HEK293 (cell line): ENCODE measurements around the gene POLR1E.

Experiments used
- CTCF ChIA-PET: fragments of 350-600 bp; formaldehyde crosslinking; extraction: SDS; loops from one replicate; lab custom pipeline; 2021; ENCODE audit warnings: antibody characterized with exemption; lab: Yijun Ruan, JAX
- POLR2A ChIA-PET: fragments of 300-600 bp; formaldehyde crosslinking; extraction: SDS; loops from one replicate; lab custom pipeline; 2020; ENCODE audit warnings: antibody characterized with exemption, inconsistent platforms; lab: Yijun Ruan, JAX
- H3K27ac ChIP-seq: fragments of 200-500 bp; sonication (Bioruptor generic); 2 replicates; pipeline ENCODE4 v1.5.1; 2014; ENCODE audit warnings: low read depth, low read length, control low read depth, inconsistent platforms; ENCODE audit errors: extremely low read depth
- H3K36me3 ChIP-seq, 2 experiments: fragments of 200-500 bp in 1 of 2; sonication (Bioruptor generic) in 1 of 2; 1 replicate in 1 of 2; 2 replicates in 1 of 2; pipeline ENCODE4 v1.5.1; 2014 to 2017; ENCODE audit warnings: inconsistent platforms in 2 of 2, low read length in 2 of 2; ENCODE audit not compliant: control insufficient read depth in 2 of 2, insufficient read depth in 1 of 2
- H3K4me1 ChIP-seq: fragments of 200-500 bp; sonication (Bioruptor generic); 2 replicates; pipeline ENCODE4 v1.5.1; 2014; ENCODE audit warnings: mild to moderate bottlenecking, low read length, inconsistent platforms; ENCODE audit not compliant: control insufficient read depth, insufficient read depth
- H3K4me3 ChIP-seq: 2 replicates; pipeline ENCODE4 v1.5.1; 2011; ENCODE audit warnings: low read depth, mild to moderate bottlenecking, control low read depth, low read length, moderate library complexity
- H3K9me3 ChIP-seq: fragments of 200-500 bp; sonication (Bioruptor generic); 2 replicates; pipeline ENCODE4 v1.5.1; 2014; ENCODE audit warnings: low read depth, low read length, inconsistent platforms; ENCODE audit not compliant: control insufficient read depth, insufficient read depth
- EGR2 ChIP-seq: fragments of 450-650 bp; formaldehyde crosslinking; IDR thresholded peaks from 2 replicates; pipeline ENCODE4 v1.5.1; 2016; ENCODE audit warnings: low read depth, missing biosample characterization, missing genetic modification characterization
- GFI1B ChIP-seq: fragments of 450-650 bp; formaldehyde crosslinking; IDR thresholded peaks from 2 replicates; pipeline ENCODE4 v1.5.1; 2016; ENCODE audit warnings: missing biosample characterization, missing genetic modification characterization
- GLIS1 ChIP-seq: fragments of 450-650 bp; formaldehyde crosslinking; IDR thresholded peaks from 2 replicates; pipeline ENCODE4 v1.5.1; 2016; ENCODE audit warnings: missing biosample characterization, missing genetic modification characterization
- TRIM28 ChIP-seq: IDR thresholded peaks from 2 replicates; pipeline ENCODE4 v1.6.1; 2011; ENCODE audit warnings: low read length, control low read depth, borderline replicate concordance
- ZBTB17 ChIP-seq: fragments of 450-650 bp; formaldehyde crosslinking; IDR thresholded peaks from 2 replicates; pipeline ENCODE4 v1.5.1; 2016; ENCODE audit warnings: missing biosample characterization, missing genetic modification characterization
- ZBTB21 ChIP-seq: fragments of 450-650 bp; formaldehyde crosslinking; IDR thresholded peaks from 2 replicates; pipeline ENCODE4 v1.5.1; 2017; ENCODE audit warnings: missing biosample characterization, missing genetic modification characterization
- ZFHX2 ChIP-seq: fragments of 450-650 bp; formaldehyde crosslinking; conservative IDR thresholded peaks from 2 replicates; pipeline ENCODE4 v1.5.1; 2016; ENCODE audit warnings: missing biosample characterization, missing genetic modification characterization
- ZNF112 ChIP-seq: fragments of 450-650 bp; formaldehyde crosslinking; IDR thresholded peaks from 2 replicates; pipeline ENCODE4 v1.5.0; 2017; ENCODE audit warnings: missing biosample characterization, missing genetic modification characterization
- ZNF140 ChIP-seq: fragments of 450-650 bp; formaldehyde crosslinking; IDR thresholded peaks from 2 replicates; pipeline ENCODE4 v1.5.1; 2016; ENCODE audit warnings: missing biosample characterization, missing genetic modification characterization
- ZNF146 ChIP-seq: fragments of 450-650 bp; formaldehyde crosslinking; IDR thresholded peaks from 2 replicates; pipeline ENCODE4 v1.5.1; 2016; ENCODE audit warnings: missing biosample characterization, missing genetic modification characterization
- ZNF155 ChIP-seq: fragments of 450-650 bp; formaldehyde crosslinking; IDR thresholded peaks from 2 replicates; pipeline ENCODE4 v1.5.1; 2016; ENCODE audit warnings: missing biosample characterization, missing genetic modification characterization
- ZNF169 ChIP-seq: fragments of 450-650 bp; formaldehyde crosslinking; IDR thresholded peaks from 2 replicates; pipeline ENCODE4 v1.5.1; 2016; ENCODE audit warnings: missing biosample characterization, missing genetic modification characterization
- ZNF175 ChIP-seq: fragments of 450-650 bp; formaldehyde crosslinking; IDR thresholded peaks from 2 replicates; pipeline ENCODE4 v1.5.1; 2016; ENCODE audit warnings: missing biosample characterization, missing genetic modification characterization
- ZNF341 ChIP-seq: fragments of 450-650 bp; formaldehyde crosslinking; IDR thresholded peaks from 2 replicates; pipeline ENCODE4; 2016; ENCODE audit warnings: low read depth, missing biosample characterization, missing genetic modification characterization
- ZNF366 ChIP-seq: fragments of 450-650 bp; formaldehyde crosslinking; conservative IDR thresholded peaks from 2 replicates; pipeline ENCODE4 v1.5.1; 2016; ENCODE audit warnings: missing biosample characterization, missing genetic modification characterization
- TF ChIP-seq, protein P1 (sequence below): fragments of 450-650 bp; formaldehyde crosslinking; IDR thresholded peaks from 2 replicates; pipeline ENCODE4 v1.5.1; 2016; ENCODE audit warnings: missing biosample characterization, missing genetic modification characterization

Gene POLR1E

DNA sequence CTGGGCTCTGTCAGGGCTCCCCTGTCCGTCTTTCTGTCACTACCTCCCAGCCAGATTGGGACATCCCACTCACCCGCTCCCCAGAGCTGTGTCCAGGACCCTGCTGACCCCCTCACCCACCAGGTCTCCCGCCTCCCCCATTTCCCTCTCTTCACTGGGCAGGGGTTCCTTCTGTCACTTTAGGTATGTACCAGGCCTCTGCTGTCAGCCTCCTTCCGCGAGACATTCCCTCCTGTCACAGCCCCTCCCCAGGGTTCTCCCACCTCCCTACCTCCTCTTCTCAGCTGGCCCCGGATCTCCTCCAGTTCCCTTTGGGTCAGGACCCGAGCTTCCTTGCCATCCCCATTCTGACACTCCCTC lies 488 bp downstream of the POLR1E start (continued):
- TF ChIP-seq ZNF146 (tag by site-specific recombination) (no peak), ZNF341 (tag by site-specific recombination) (peak; percentile 74)

GRCh38 chr9:37486616-37487548 lies 1.1 kb downstream of the POLR1E start:
- no peaks in the 10 kb centered on the region for H3K4me1 ChIP-seq
- no peaks in the 10 kb centered on the region for H3K9me3 ChIP-seq
- POLR2A ChIA-PET: interaction anchor here (0.6 to 3.3 kb wide), 12 partner anchors 9 to 597 kb away, joined by 3 to 39 read pairs (median 7); partner anchors contain the start of genes DCAF10, EXOSC3, FBXO10 and PAX5
- peaks cover 5 to 47% of the 10 kb centered on the region in 2 experiments; a peak in 2 of 3 replicates for H3K36me3 ChIP-seq
- H3K4me3 ChIP-seq: peak overlapping the region; percentile 65
- TF ChIP-seq ZNF175 (tag by site-specific recombination): no peak
- TF ChIP-seq EGR2 (tag by site-specific recombination): peak; percentile 63; the same call in 1 of the 2 replicates
- TF ChIP-seq, protein P1, sequence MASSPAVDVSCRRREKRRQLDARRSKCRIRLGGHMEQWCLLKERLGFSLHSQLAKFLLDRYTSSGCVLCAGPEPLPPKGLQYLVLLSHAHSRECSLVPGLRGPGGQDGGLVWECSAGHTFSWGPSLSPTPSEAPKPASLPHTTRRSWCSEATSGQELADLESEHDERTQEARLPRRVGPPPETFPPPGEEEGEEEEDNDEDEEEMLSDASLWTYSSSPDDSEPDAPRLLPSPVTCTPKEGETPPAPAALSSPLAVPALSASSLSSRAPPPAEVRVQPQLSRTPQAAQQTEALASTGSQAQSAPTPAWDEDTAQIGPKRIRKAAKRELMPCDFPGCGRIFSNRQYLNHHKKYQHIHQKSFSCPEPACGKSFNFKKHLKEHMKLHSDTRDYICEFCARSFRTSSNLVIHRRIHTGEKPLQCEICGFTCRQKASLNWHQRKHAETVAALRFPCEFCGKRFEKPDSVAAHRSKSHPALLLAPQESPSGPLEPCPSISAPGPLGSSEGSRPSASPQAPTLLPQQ (tag by site-specific recombination): no peak
- TF ChIP-seq ZFHX2 (tag by site-specific recombination): peak; percentile 80
- TF ChIP-seq ZBTB17 (tag by site-specific recombination): 0 out of 2 replicates have a peak, but pooled peaks have one; percentile 42
- TF ChIP-seq ZNF341 (tag by site-specific recombination): peak; percentile 78
- 0 out of 2 replicates have a peak, but pooled peaks have one; percentile 18 for TF ChIP-seq GLIS1 (tag by site-specific recombination)
- no peak for TF ChIP-seq ZNF155 (tag by site-specific recombination)
- CTCF ChIA-PET: interaction anchor here (0.5 to 1.0 kb wide), 3 partner anchors 107 to 491 kb away, joined by 3 read pairs; no protein-coding TSS in a partner anchor
- peak overlapping the region; percentile 24; the same call in 1 of the 2 replicates for H3K27ac ChIP-seq

DNA sequence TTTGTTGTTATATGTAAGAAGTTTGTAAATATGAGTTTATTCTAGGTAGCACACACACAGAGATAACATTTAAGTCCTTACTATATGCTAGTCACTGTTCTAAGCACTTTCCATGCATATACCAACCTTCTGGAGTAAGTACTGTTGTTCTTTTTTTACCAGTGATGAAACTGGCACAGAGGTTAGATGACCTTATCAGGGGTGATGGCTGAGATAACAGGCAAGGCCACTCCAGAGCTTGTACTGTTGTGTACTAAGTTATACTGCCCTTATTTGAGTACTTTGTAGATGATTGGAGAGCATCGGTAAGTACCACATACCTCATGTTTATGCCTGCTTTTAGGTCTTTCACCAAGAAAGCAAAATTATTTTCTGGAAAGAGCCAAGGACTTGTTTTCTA lies 6.2 kb downstream of the POLR1E start:
- ChIA-PET CTCF (no interaction called here), POLR2A (no interaction called here)
- peaks cover 5 to 95% of the 10 kb centered on the region in 2 experiments; a peak in 2 of 3 replicates for H3K36me3 ChIP-seq
- H3K4me1 ChIP-seq: no peaks in the 10 kb centered on the region
- no peaks in the 10 kb centered on the region for H3K9me3 ChIP-seq
- H3K27ac ChIP-seq: no peak overlapping the region
- TF ChIP-seq ZBTB21 (no peak), ZNF366 (no peak), ZNF169 (tag by site-specific recombination) (no peak)
- no peak overlapping the region for H3K4me3 ChIP-seq

- H3K9me3 ChIP-seq: no peaks in the 10 kb centered on the region
- POLR2A ChIA-PET: interaction anchor here (1.6 to 2.6 kb wide), 2 partner anchors 9 to 30 kb away, joined by 6 to 14 read pairs; partner anchors contain the start of genes POLR1E and ZBTB5
- no peak overlapping the region for H3K4me3 ChIP-seq
- CTCF ChIA-PET: interaction anchor here (0.7 to 1.0 kb wide), 3 partner anchors 14 to 87 kb away, joined by 3 to 7 read pairs (median 3); no protein-coding TSS in a partner anchor
- H3K4me1 ChIP-seq: no peaks in the 10 kb centered on the region
- no peak for TF ChIP-seq TRIM28
- TF ChIP-seq GFI1B (tag by site-specific recombination): no peak
- TF ChIP-seq ZNF112: no peak
- TF ChIP-seq ZNF140: no peak
- H3K27ac ChIP-seq: no peak overlapping the region
- peaks cover 8 to 91% of the 10 kb centered on the region in 2 experiments; a peak in 2 of 3 replicates for H3K36me3 ChIP-seq
These were observed 9.8 kb downstream of the POLR1E start for GRCh38 chr9:37495571-37495970.
